IMR-90 (cell line): Measurements from ENCODE around the gene PTPRN2. TPM values are rescaled to one million over a fixed set of nuclear protein-coding genes. Genes with fewer than 3 reads are reported as not detected.

Experiments used
- ATAC-seq: fragments of 200-7000 bp; cut with Tn5 transposase; 2 replicates; pipeline ENCODE4 v1.9.1; 2020; ENCODE audit warnings: low read depth, mild to moderate bottlenecking, moderate library complexity
- BruUV-seq: library from RNA; stranded (reverse); fragments of 400-500 nt; replicated peaks from 2 replicates; lab custom pipeline; 2021; lab: Mats Ljungman, UMichigan
- CTCF ChIA-PET: fragments of 300-600 bp; formaldehyde crosslinking; extraction: SDS; loops from one replicate; lab custom pipeline; 2021; ENCODE audit warnings: antibody characterized with exemption; lab: Yijun Ruan, JAX
- POLR2A ChIA-PET: fragments of 300-600 bp; sonication (Branson Sonifier 250); formaldehyde crosslinking; loops from one replicate; lab custom pipeline; 2022; ENCODE audit warnings: antibody characterized with exemption; ENCODE audit not compliant: unreplicated experiment; lab: Charles Lee
- DNase-seq: peaks from one replicate; pipeline ENCODE4 v3.0.0; 2013
- H2AFZ ChIP-seq: replicated peaks from 2 replicates; pipeline ENCODE3; 2013; ENCODE audit warnings: low read length, mild to moderate bottlenecking; ENCODE audit not compliant: poor library complexity
- H2AK5ac ChIP-seq: 2 replicates; pipeline ENCODE4 v1.6.1; 2013; ENCODE audit warnings: low read depth, low read length, inconsistent platforms
- H2AK9ac ChIP-seq: replicated peaks from 2 replicates; pipeline ENCODE3; 2013; ENCODE audit warnings: mild to moderate bottlenecking, low read depth, low read length, moderate library complexity; ENCODE audit not compliant: poor library complexity
- H2BK120ac ChIP-seq: 2 replicates; pipeline ENCODE4 v1.6.1; 2013; ENCODE audit warnings: low read depth, low read length, inconsistent platforms
- H2BK15ac ChIP-seq: 3 replicates; pipeline ENCODE4 v1.6.1; 2013; ENCODE audit warnings: low read depth, low read length, inconsistent platforms
- H2BK20ac ChIP-seq: 2 replicates; pipeline ENCODE4 v1.6.1; 2013; ENCODE audit warnings: low read depth, mild to moderate bottlenecking, inconsistent platforms, low read length, moderate library complexity
- H2BK5ac ChIP-seq: 2 replicates; pipeline ENCODE4 v1.6.1; 2013; ENCODE audit warnings: mild to moderate bottlenecking, low read depth, low read length, inconsistent platforms; ENCODE audit not compliant: poor library complexity, severe bottlenecking
- H3K14ac ChIP-seq: replicated peaks from 2 replicates; pipeline ENCODE4 v1.6.1; 2013; ENCODE audit warnings: low read depth, low read length, inconsistent platforms
- H3K18ac ChIP-seq: 2 replicates; pipeline ENCODE4 v1.6.1; 2013; ENCODE audit warnings: low read depth, low read length, control low read depth
- H3K23ac ChIP-seq: 2 replicates; pipeline ENCODE4 v1.6.1; 2013; ENCODE audit warnings: low read depth, low read length, inconsistent platforms
- H3K27ac ChIP-seq: 2 replicates; pipeline ENCODE4 v1.5.1; 2013; ENCODE audit warnings: mild to moderate bottlenecking, control low read depth, low read length; ENCODE audit not compliant: insufficient read depth
- H3K27me3 ChIP-seq: 2 replicates; pipeline ENCODE4 v1.6.1; 2013; ENCODE audit warnings: low read length; ENCODE audit not compliant: control insufficient read depth, insufficient read depth
- H3K36me3 ChIP-seq: 2 replicates; pipeline ENCODE4 v1.6.1; 2013; ENCODE audit warnings: low read length, mixed read lengths; ENCODE audit not compliant: control insufficient read depth, insufficient read depth
- H3K4ac ChIP-seq: 2 replicates; pipeline ENCODE4 v1.6.1; 2013; ENCODE audit warnings: low read depth, low read length, inconsistent platforms
- H3K4me1 ChIP-seq: 2 replicates; pipeline ENCODE4 v1.6.1; 2013; ENCODE audit warnings: low read length, mixed read lengths; ENCODE audit not compliant: control insufficient read depth, insufficient read depth
- H3K4me2 ChIP-seq: 2 replicates; pipeline ENCODE4 v1.6.1; 2013; ENCODE audit warnings: low read depth, mild to moderate bottlenecking, control low read depth, low read length, moderate library complexity
- H3K4me3 ChIP-seq: 2 replicates; pipeline ENCODE4 v1.5.1; 2013; ENCODE audit warnings: low read depth, mild to moderate bottlenecking, control low read depth, low read length, moderate library complexity; ENCODE audit not compliant: insufficient read depth
- H3K56ac ChIP-seq: 2 replicates; pipeline ENCODE4 v1.6.1; 2013; ENCODE audit warnings: low read length, inconsistent platforms; ENCODE audit not compliant: insufficient read depth; ENCODE audit errors: extremely low read depth
- H3K79me1 ChIP-seq, 2 experiments: 2 replicates each; pipeline ENCODE4 v1.6.1; 2013; ENCODE audit warnings: low read length in 2 of 2, inconsistent platforms in 1 of 2, low read depth in 1 of 2
- H3K9ac ChIP-seq: 2 replicates; pipeline ENCODE4 v1.6.1; 2013; ENCODE audit warnings: low read depth, low read length, control low read depth
- H3K9me1 ChIP-seq: 2 replicates; pipeline ENCODE4 v1.6.1; 2013; ENCODE audit warnings: low read length, inconsistent platforms; ENCODE audit not compliant: insufficient read depth
- H3K9me3 ChIP-seq: 2 replicates; pipeline ENCODE4 v1.6.1; 2013; ENCODE audit warnings: low read length; ENCODE audit not compliant: control insufficient read depth, insufficient read depth
- H4K20me1 ChIP-seq: 2 replicates; pipeline ENCODE4 v1.6.1; 2013; ENCODE audit warnings: low read length, inconsistent platforms; ENCODE audit not compliant: insufficient read depth
- H4K5ac ChIP-seq: 2 replicates; pipeline ENCODE4 v1.6.1; 2013; ENCODE audit warnings: mild to moderate bottlenecking, low read depth, low read length, control low read depth
- H4K8ac ChIP-seq, 2 experiments: 2 replicates each; pipeline ENCODE4 v1.6.1; 2013; ENCODE audit warnings: low read depth in 2 of 2, low read length in 2 of 2, control low read depth in 1 of 2, inconsistent platforms in 1 of 2
- H4K91ac ChIP-seq: 2 replicates; pipeline ENCODE4 v1.6.1; 2013; ENCODE audit warnings: low read depth, low read length, inconsistent platforms; ENCODE audit not compliant: insufficient read depth
- CHD1 ChIP-seq: IDR thresholded peaks from 2 replicates; pipeline ENCODE4 v1.6.1; 2012; ENCODE audit warnings: low read depth, low read length, improper control_type of control experiment
- CTCF ChIP-seq: conservative IDR thresholded peaks from 2 replicates; pipeline ENCODE4 v1.5.1; 2012; ENCODE audit warnings: mild to moderate bottlenecking, low read depth, low read length, improper control_type of control experiment
- MAFK ChIP-seq: IDR thresholded peaks from 2 replicates; pipeline ENCODE4 v1.6.1; 2012; ENCODE audit warnings: low read depth, low read length, improper control_type of control experiment
- MAZ ChIP-seq: IDR thresholded peaks from 2 replicates; pipeline ENCODE4 v1.6.1; 2012; ENCODE audit warnings: low read depth, mild to moderate bottlenecking, low read length, improper control_type of control experiment, moderate library complexity, borderline replicate concordance
- MXI1 ChIP-seq: IDR thresholded peaks from 2 replicates; pipeline ENCODE4 v1.6.1; 2012; ENCODE audit warnings: low read depth, mild to moderate bottlenecking, low read length, moderate library complexity, borderline replicate concordance
- NFE2L2 ChIP-seq: fragments of 150-350 bp; IDR thresholded peaks from 2 replicates; pipeline ENCODE4 v1.6.1; 2016; ENCODE audit warnings: low read depth, mild to moderate bottlenecking, low read length
- RAD21 ChIP-seq: IDR thresholded peaks from 2 replicates; pipeline ENCODE4 v1.6.1; 2012; ENCODE audit warnings: low read length, improper control_type of control experiment
- RCOR1 ChIP-seq: IDR thresholded peaks from 2 replicates; pipeline ENCODE4 v1.6.1; 2012; ENCODE audit warnings: mild to moderate bottlenecking, low read length, improper control_type of control experiment; ENCODE audit not compliant: insufficient replicate concordance
- RFX5 ChIP-seq: IDR thresholded peaks from 2 replicates; pipeline ENCODE4 v1.8.0; 2012; ENCODE audit warnings: low read depth, mild to moderate bottlenecking, low read length, moderate library complexity
- SMC3 ChIP-seq: fragments of 150-350 bp; IDR thresholded peaks from 2 replicates; pipeline ENCODE4 v1.6.1; 2016; ENCODE audit warnings: low read depth, mild to moderate bottlenecking, antibody characterized with exemption, low read length, moderate library complexity
- WGBS, 2 experiments: methylation state at CpG; one replicate each; pipeline versions ENCODE4 v1.1.5 to v1.1.7; 2013; ENCODE audit warnings: missing lambda C conversion rate in 2 of 2; ENCODE audit not compliant: insufficient read length in 1 of 2; ENCODE audit errors: extremely low coverage in 2 of 2; 5-methylcytosine and 5-hydroxymethylcytosine counted together
- dilution Hi-C: fragments of 300-500 bp; cut with HindIII; formaldehyde crosslinking; loops from one replicate; pipeline ENCODE4 v1.14.3; 2018; ENCODE audit warnings: low sequenced_read_pairs; ENCODE audit not compliant: unreplicated experiment
- in situ Hi-C: fragments of 300-500 bp; cut with MboI; formaldehyde crosslinking; loops from 3 replicates; pipeline ENCODE4 v1.14.3; 2019; ENCODE audit warnings: low sequenced_read_pairs, inconsistent platforms, mixed read lengths
- intact Hi-C: fragments of 100-400 bp; cut with micrococcal nuclease; formaldehyde crosslinking; loops from 2 replicates; pipeline ENCODE4 v1.10.0; 2022
- polyA plus RNA-seq, 3 experiments: library from polyadenylated mRNA; depleted of rRNA; stranded (reverse); fragments of >200 nt; gene quantifications; 2 replicates each; pipeline ENCODE4 v1.2.3, GENCODE V29; 2012; ENCODE audit warnings: low replicate concordance in 1 of 3
- total RNA-seq: library from RNA; depleted of rRNA; stranded (reverse); fragments of >200 nt; gene quantifications from 2 replicates; pipeline ENCODE4 v1.2.3, GENCODE V29; 2012

Gene PTPRN2
- total and polyA plus RNA-seq, 2 of the 4 experiments (the other 2 are of a cell fraction), result 0.03 TPM; not detected in 1

GRCh38 chr7:157667731-157668130, 919.9 kb downstream of the PTPRN2 start:
- ATAC-seq, result no peak
- Histone ChIP-seq H3K27me3 (no peaks in the 10 kb centered on the region), H3K23ac (no peak overlapping the region), H2BK5ac (no peak overlapping the region), H4K8ac (no peak overlapping the region), H3K4me1 (no peaks in the 10 kb centered on the region), H3K27ac (no peak overlapping the region), H4K5ac (no peak overlapping the region), H2AK5ac (no peak overlapping the region), H3K36me3 (no peaks in the 10 kb centered on the region), H3K18ac (no peak overlapping the region), H3K14ac (no peak overlapping the region), H2AFZ (no peak overlapping the region), H3K9me1 (no peaks in the 10 kb centered on the region), H4K91ac (no peak overlapping the region), H3K4ac (no peak overlapping the region), H4K20me1 (no peaks in the 10 kb centered on the region), H2AK9ac (no peak overlapping the region), H2BK20ac (no peak overlapping the region), H3K4me2 (no peak overlapping the region), H3K9me3 (peaks cover 62% of the 10 kb centered on the region), H3K9ac (no peak overlapping the region), H3K79me1 (no peaks in the 10 kb centered on the region), H3K56ac (no peak overlapping the region), H2BK120ac (no peak overlapping the region), H2BK15ac (no peak overlapping the region), H3K4me3 (no peak overlapping the region)
- intact Hi-C loops, result no loop called here
- dilution Hi-C loops, result no loop called here
- CTCF ChIA-PET, result no interaction called here
- no TSS peak for BruUV-seq
- in situ Hi-C loops, result no loop called here
- TF ChIP-seq CTCF (no peak), RCOR1 (no peak), CHD1 (no peak), NFE2L2 (no peak), SMC3 (no peak), MAZ (no peak), MXI1 (no peak), RAD21 (no peak), MAFK (no peak), RFX5 (no peak)
- no peak for DNase-seq
- POLR2A ChIA-PET, result no interaction called here
- 37% methylated on average over 5 of the region's 19 CpGs; no CpG with 5 or more reads in 1 of the 2 experiments for WGBS, 2 experiments
